ENCODE measurements around the gene NPHP4. TPM values are rescaled to one million over a fixed set of nuclear protein-coding genes. Genes with fewer than 3 reads are reported as not detected.

NPHP4 gene
- total and polyA plus RNA-seq, 9 donors = 1.9 to 6.4 (median 4.2) TPM

DNA sequence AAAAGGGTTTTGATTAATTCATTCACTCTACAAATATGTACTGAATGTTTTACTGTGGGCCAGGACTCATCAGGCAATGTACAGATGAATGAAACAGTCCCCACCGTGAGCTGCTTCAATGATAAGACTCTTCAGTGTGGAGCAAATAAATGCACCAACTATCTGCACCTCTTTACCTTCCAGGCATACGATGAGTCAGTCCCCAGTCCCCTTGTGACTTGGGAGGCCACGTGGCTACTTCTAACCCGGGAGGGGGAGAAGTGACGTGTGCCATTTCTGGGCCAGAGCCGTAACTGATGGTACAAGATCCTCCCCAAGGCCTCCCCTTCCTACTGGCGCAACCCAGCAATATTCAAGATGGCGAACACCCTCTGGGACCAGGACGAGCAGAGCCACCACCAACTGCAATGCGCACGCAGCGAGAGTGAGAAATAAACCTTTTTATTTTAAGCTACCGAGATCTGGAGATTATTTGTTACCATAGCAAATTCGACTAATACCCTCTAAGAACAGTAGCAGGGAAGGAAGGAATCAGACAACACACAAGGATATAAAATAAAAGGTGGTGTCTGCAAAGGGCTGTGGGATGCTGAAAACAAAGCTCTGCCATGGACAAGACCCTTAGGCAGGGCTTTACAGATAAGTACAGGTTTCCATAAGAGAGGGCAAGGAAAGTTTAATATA, 74.5 kb downstream of the NPHP4 start:
- DNase-seq = no peak
- 90% methylated on average over 5 of the region's 14 CpGs for WGBS (ENCODE audit: insufficient coverage)
- Histone ChIP-seq H3K4me3 (ENCODE audit: low read length) (no peak overlapping the region), H3K27ac (ENCODE audit: low read length) (no peak overlapping the region), H3K27me3 (ENCODE audit: control insufficient read depth, insufficient read depth, low read length) (no peaks in the 10 kb centered on the region), H3K4me1 (ENCODE audit: control insufficient read depth, insufficient read depth, low read length) (peaks cover 9% of the 10 kb centered on the region), H3K9me3 (replicated peaks; ENCODE audit: control insufficient read depth, low read depth, low read length) (no peaks in the 10 kb centered on the region), H3K36me3 (ENCODE audit: control insufficient read depth, insufficient read depth, low read length) (no peaks in the 10 kb centered on the region)

DNA sequence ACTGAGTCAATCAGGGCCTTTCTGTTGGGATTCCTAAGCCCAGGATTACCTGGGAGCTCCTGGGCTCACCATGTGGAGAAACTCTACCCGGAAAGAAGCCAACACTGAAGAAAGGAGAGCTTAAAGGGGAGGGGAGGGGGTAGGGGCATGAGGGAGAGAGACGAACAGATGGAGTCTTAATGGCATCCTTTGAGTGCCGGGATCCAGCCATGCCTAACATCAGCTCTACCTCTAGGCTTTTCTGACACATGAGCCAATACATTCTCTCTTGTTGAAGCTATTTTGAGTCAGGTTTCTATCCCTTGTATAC, 75.0 kb downstream of the NPHP4 start:
- no peak overlapping the region for H3K4me3 ChIP-seq (ENCODE audit: low read length)
- peaks cover 9% of the 10 kb centered on the region for H3K4me1 ChIP-seq (ENCODE audit: control insufficient read depth, insufficient read depth, low read length)
- no peaks in the 10 kb centered on the region for H3K9me3 ChIP-seq (replicated peaks; ENCODE audit: control insufficient read depth, low read depth, low read length)
- H3K27me3 ChIP-seq (ENCODE audit: control insufficient read depth, insufficient read depth, low read length) = no peaks in the 10 kb centered on the region
- H3K27ac ChIP-seq (ENCODE audit: low read length) = no peak overlapping the region
- no peak for DNase-seq
- WGBS (ENCODE audit: insufficient coverage) = 40% methylated on average over 1 of the region's 3 CpGs
- no peaks in the 10 kb centered on the region for H3K36me3 ChIP-seq (ENCODE audit: control insufficient read depth, insufficient read depth, low read length)

DNA sequence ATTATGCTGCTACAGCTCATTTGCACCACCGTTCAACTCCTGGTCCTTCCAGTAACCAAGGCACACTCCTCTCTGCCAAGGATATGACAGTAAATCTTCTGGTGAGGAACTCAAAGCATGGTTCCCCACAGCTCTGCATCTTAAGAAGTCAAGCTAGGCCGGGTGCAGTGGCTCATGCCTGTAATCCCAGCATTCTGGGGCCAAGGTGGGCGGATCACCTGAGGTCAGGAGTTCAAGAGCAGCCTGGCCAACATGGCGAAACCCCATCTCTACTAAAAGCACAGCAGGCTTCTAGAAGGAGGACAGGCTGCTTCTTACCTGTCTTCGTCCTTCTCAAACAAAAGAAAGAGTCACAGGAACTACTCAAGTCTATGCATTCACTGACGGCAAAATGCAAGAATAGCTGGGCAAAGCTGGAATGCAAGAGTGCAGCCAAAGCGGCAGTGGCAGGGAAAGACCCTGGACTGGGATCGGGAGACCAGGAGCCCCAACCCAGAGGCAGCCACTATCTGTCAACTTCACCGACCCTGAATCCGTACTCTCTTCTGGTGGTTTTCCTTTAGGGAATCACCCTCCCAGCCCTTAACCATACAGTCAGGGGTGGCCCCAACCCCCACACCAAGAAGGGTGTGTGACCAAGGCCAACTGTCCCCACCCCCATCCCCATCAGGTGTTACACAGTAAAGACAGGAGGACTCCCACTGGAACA, 75.5 kb downstream of the NPHP4 start:
- DNase-seq = no peak
- 93% methylated on average over 9 of the region's 10 CpGs for WGBS (ENCODE audit: insufficient coverage)
- no peaks in the 10 kb centered on the region for H3K9me3 ChIP-seq (replicated peaks; ENCODE audit: control insufficient read depth, low read depth, low read length)

DNA sequence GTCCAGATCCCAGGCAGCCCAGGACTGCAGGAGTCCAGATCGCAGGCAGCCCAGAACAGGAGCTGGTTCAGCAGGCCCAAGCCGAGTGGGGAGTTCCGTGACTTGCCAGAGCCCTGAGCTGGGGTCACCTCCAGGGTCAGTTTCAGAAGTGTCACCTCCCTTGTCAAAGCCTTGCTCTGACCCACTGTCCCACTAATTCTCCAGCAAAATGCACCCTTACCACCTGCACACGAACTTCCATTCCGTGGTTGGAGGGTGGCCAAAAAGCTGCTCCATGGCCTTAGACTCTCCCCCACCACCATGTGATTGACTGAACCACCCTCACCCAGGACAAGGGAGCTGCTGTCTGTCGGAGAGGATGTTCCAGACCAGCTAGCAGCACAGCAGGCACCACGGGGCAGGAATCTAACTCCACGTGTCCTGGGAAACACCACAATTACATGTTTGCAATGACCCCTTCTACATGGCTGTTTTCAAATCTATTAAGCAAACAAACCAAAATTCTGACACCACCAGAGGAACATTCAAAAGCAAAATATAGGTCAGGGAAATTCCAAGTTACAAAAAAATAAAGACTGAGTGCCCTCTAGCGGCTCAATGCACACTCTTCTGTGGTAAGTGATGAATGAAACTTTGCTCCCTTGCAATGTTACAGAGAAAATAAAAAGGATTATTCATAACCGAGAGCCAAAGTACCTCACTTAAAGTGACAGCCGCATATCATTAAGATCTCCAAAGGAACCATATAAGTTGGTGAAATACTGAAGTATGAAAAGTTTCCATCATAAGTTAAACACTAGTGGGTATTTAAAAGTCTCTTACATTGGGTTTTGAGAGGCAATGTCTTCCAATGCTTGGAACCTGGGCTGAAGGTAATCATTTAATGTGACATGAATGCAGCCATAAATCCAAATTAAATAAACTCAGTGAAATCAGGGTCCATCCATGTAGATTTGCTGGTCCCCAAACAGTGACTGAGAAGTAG, 76.3 kb downstream of the NPHP4 start:
- DNase-seq = peak; percentile 65

More for the DNA sequence above, 75.5 kb downstream of the NPHP4 start:
- H3K36me3 ChIP-seq (ENCODE audit: control insufficient read depth, insufficient read depth, low read length) = no peaks in the 10 kb centered on the region
- H3K4me3 ChIP-seq (ENCODE audit: low read length) = no peak overlapping the region
- peaks cover 6% of the 10 kb centered on the region for H3K4me1 ChIP-seq (ENCODE audit: control insufficient read depth, insufficient read depth, low read length)
- H3K27me3 ChIP-seq (ENCODE audit: control insufficient read depth, insufficient read depth, low read length) = no peaks in the 10 kb centered on the region
- no peak overlapping the region for H3K27ac ChIP-seq (ENCODE audit: low read length)

DNA sequence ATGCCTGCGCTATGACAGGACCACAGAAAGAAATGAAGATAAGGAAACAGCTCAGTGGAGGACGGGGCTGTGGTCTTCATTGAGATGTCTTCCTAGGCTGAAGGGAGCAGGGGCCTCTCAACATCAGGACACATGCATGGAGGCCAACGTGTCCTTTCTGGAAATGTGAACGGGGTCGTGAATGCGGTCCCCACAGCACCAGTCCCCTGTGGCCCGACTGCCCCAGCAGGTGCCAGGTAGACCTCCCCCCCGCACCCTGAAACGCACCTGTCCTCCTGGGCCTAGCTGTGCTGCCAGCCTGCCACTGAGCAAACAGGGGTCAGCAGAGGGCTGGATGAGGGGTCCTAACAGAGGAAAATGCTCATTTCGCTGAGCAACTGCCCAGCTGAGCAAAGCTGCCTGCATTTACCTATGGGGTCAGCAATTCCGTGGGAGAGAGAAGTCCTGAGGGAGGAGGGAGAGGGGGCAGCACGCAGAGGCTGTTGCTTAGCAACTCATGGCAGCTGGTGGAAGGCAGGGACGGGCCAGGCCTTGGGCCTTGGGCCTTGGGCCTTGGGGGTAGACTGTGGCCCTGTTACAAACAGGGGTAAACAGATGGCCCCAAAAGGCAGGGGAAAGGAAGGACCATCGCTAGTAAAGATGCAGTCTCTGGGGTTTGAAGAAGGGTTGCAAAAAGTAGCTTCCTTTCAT, 77.4 kb downstream of the NPHP4 start:
- DNase-seq = no peak

More for the DNA sequence above, 76.3 kb downstream of the NPHP4 start:
- H3K27ac ChIP-seq (ENCODE audit: low read length) = no peak overlapping the region
- no peaks in the 10 kb centered on the region for H3K9me3 ChIP-seq (replicated peaks; ENCODE audit: control insufficient read depth, low read depth, low read length)
- no peaks in the 10 kb centered on the region for H3K27me3 ChIP-seq (ENCODE audit: control insufficient read depth, insufficient read depth, low read length)
- peaks cover 5% of the 10 kb centered on the region for H3K4me1 ChIP-seq (ENCODE audit: control insufficient read depth, insufficient read depth, low read length)
- no peaks in the 10 kb centered on the region for H3K36me3 ChIP-seq (ENCODE audit: control insufficient read depth, insufficient read depth, low read length)
- H3K4me3 ChIP-seq (ENCODE audit: low read length) = no peak overlapping the region
- 67% methylated on average over 5 of the region's 11 CpGs for WGBS (ENCODE audit: insufficient coverage)

DNA sequence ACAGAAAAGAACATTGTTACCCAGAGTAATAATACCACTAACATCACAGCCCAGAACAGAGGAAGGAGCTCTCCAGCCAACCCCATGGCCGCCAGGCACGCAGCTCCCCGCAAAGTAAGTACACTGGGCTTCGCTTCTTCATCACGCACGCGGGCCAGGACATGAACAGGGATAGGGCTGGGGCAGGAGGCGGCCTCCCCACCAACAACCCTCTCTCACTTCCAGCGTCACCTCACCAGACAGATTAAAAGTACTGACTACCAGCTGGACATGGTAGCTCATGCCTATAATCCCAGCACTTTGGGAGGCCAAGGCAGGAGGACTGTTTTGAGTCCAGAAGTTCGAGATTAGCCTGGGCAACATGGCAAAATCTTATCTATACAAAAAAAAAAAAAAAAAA, 78.3 kb downstream of the NPHP4 start:
- Histone ChIP-seq H3K27me3 (ENCODE audit: control insufficient read depth, insufficient read depth, low read length) (no peaks in the 10 kb centered on the region), H3K4me1 (ENCODE audit: control insufficient read depth, insufficient read depth, low read length) (peaks cover 5% of the 10 kb centered on the region), H3K4me3 (ENCODE audit: low read length) (no peak overlapping the region), H3K36me3 (ENCODE audit: control insufficient read depth, insufficient read depth, low read length) (no peaks in the 10 kb centered on the region), H3K27ac (ENCODE audit: low read length) (no peak overlapping the region), H3K9me3 (replicated peaks; ENCODE audit: control insufficient read depth, low read depth, low read length) (no peaks in the 10 kb centered on the region)
- DNase-seq = no peak
- 86% methylated on average over 1 of the region's 10 CpGs for WGBS (ENCODE audit: insufficient coverage)

More for the DNA sequence above, 77.4 kb downstream of the NPHP4 start:
- H3K9me3 ChIP-seq (replicated peaks; ENCODE audit: control insufficient read depth, low read depth, low read length) = no peaks in the 10 kb centered on the region
- H3K36me3 ChIP-seq (ENCODE audit: control insufficient read depth, insufficient read depth, low read length) = no peaks in the 10 kb centered on the region
- H3K27me3 ChIP-seq (ENCODE audit: control insufficient read depth, insufficient read depth, low read length) = no peaks in the 10 kb centered on the region
- H3K27ac ChIP-seq (ENCODE audit: low read length) = no peak overlapping the region
- WGBS (ENCODE audit: insufficient coverage) = 76% methylated on average over 11 of the region's 14 CpGs
- no peak overlapping the region for H3K4me3 ChIP-seq (ENCODE audit: low read length)
- peaks cover 5% of the 10 kb centered on the region for H3K4me1 ChIP-seq (ENCODE audit: control insufficient read depth, insufficient read depth, low read length)

DNA sequence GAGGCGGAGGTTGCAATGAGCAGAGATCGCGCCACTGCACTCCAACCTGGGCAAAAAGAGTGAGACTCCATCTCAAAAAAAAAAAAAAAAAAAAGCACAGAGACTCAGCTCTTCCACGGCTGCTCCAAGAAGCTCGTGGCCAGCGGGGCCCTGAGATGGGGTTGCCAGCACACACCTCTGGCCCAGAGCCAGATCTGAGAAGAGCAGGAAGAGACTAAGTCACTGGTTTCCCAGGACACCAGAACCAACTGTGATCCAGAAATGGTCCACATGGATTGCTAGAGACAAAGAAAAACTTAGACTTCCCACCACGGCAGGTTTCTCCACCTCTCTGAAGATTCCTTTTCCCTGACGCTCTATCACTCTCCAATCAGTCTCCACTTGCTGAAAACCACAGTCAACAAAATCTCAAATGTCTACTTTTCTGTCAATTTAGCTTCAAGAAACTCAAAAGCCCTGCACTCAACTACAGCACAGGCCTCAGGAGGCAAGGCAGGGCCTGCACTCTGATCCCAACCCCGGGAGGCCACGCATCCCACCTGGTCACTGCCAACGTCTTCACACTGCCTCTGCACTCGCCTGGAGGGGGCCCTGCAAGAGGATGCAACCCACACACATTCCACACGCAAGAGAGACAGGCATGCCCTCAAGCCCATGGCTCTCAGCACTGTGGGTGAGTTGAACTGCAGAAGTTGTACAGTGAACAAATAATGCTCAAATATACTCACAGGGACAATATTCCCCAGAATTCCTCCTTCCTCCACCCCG, 79.0 kb downstream of the NPHP4 start:
- Histone ChIP-seq H3K27me3 (ENCODE audit: control insufficient read depth, insufficient read depth, low read length) (no peaks in the 10 kb centered on the region), H3K36me3 (ENCODE audit: control insufficient read depth, insufficient read depth, low read length) (no peaks in the 10 kb centered on the region), H3K4me3 (ENCODE audit: low read length) (no peak overlapping the region), H3K9me3 (replicated peaks; ENCODE audit: control insufficient read depth, low read depth, low read length) (no peaks in the 10 kb centered on the region), H3K4me1 (ENCODE audit: control insufficient read depth, insufficient read depth, low read length) (peaks cover 5% of the 10 kb centered on the region), H3K27ac (ENCODE audit: low read length) (no peak overlapping the region)
- WGBS (ENCODE audit: insufficient coverage) = 52% methylated on average over 6 of the region's 14 CpGs
- DNase-seq = no peak

DNA sequence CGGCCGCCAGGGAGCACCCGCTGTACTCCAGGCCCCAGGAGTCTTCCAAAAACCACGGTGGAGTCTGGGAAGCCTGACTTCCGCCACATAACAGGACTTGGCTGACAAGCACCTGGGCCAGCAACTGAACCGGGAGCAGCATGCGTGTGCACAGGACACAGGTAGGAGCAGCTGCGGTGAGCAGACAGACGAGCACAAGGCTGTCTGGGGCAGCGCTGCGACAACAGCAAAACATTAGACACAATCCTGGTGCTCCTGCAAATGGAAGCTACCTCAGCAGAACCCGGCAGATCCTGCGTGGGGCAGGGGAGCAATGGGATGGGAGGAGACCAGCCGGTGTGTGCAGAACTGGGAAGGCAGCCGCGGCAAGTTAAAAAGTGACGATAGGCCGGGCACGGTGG, 80.4 kb downstream of the NPHP4 start:
- Histone ChIP-seq H3K36me3 (ENCODE audit: control insufficient read depth, insufficient read depth, low read length) (no peaks in the 10 kb centered on the region), H3K9me3 (replicated peaks; ENCODE audit: control insufficient read depth, low read depth, low read length) (no peaks in the 10 kb centered on the region), H3K27me3 (ENCODE audit: control insufficient read depth, insufficient read depth, low read length) (no peaks in the 10 kb centered on the region), H3K4me3 (ENCODE audit: low read length) (no peak overlapping the region), H3K27ac (ENCODE audit: low read length) (no peak overlapping the region), H3K4me1 (ENCODE audit: control insufficient read depth, insufficient read depth, low read length) (peaks cover 5% of the 10 kb centered on the region)
- 92% methylated on average over 14 of the region's 19 CpGs for WGBS (ENCODE audit: insufficient coverage)
- no peak for DNase-seq

DNA sequence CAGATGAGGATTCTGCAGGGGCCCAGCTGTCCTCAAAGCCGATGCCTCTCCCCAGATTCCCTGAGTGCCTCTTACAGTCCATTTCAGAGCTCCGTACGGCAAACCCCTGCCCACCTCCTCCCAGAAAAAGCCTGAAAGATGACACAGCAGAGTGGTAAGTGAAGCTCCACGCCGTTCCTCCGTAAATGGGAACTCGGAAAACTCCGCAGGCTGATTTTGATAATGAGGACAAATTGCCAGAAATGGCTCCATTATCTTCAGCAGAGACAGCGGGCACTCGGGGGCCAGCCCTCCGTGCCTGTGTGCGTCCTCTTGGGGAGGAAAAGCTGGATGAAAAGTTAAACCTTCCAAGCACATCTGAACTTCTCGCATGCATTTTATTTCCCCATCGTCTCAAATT, 81.1 kb downstream of the NPHP4 start:
- DNase-seq = no peak
- Histone ChIP-seq H3K4me3 (ENCODE audit: low read length) (no peak overlapping the region), H3K4me1 (ENCODE audit: control insufficient read depth, insufficient read depth, low read length) (peaks cover 5% of the 10 kb centered on the region), H3K36me3 (ENCODE audit: control insufficient read depth, insufficient read depth, low read length) (no peaks in the 10 kb centered on the region), H3K27ac (ENCODE audit: low read length) (no peak overlapping the region), H3K9me3 (replicated peaks; ENCODE audit: control insufficient read depth, low read depth, low read length) (no peaks in the 10 kb centered on the region), H3K27me3 (ENCODE audit: control insufficient read depth, insufficient read depth, low read length) (no peaks in the 10 kb centered on the region)
- 83% methylated on average over 6 of the region's 14 CpGs for WGBS (ENCODE audit: insufficient coverage)

All from muscle of leg (tissue), 11 donors.